Fibroblast of the conjunctiva (primary cell): ENCODE data around the gene TATDN3.
"Not testable (repeated sequence)": the region's sequence is repeated elsewhere in the genome, so short reads cannot be mapped to it uniquely, and the experiment has no call there.

Experiments
- DNase-seq: peaks from one replicate; pipeline ENCODE4 v3.0.0-alpha.2; 2010; ENCODE audit warnings: low read depth

TATDN3 gene, protein sequence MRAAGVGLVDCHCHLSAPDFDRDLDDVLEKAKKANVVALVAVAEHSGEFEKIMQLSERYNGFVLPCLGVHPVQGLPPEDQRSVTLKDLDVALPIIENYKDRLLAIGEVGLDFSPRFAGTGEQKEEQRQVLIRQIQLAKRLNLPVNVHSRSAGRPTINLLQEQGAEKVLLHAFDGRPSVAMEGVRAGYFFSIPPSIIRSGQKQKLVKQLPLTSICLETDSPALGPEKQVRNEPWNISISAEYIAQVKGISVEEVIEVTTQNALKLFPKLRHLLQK

DNA sequence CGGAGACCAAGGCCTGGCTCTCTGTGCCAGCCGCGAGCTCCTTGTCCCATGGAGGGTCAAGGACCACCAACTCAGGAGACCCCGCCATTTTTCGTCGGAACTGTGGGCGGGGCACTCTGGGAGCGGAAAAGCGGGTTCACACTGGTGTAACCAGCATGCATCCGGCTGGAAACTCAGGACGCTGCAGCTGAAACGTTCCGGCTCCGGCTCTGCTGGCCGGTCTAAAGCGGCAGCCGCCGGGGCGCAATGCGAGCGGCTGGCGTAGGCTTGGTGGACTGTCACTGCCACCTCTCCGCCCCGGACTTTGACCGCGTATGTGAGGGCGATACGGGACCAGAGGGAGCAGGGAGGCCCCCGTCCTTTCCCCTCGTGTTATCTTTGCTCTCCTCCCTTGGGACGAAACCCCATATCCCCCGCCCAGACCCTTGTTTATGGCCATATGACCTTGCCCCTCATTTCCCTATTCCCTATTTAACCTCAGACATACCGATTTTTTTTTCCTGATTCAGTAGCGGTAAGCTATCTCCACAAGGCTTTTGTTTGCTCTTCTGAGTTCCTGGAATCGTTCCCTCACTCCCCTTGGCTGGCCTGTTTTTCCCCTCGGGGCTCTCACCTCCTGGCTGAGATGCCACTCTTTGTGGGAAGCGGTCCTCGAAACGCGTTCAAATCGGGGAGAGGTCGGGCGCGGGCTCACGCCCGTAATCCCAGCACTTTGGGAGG, at the start of gene TATDN3, which contains the start of gene NSL1:
TATDN3 (plus strand) TSS at position 219 of the 720 bp plus-strand sequence; CDS start at position 247, 28 bp downstream.
NSL1 (minus strand) TSS at position 102 of the 720 bp plus-strand sequence; CDS start at position 88, 14 bp downstream.
- peak; percentile 70 for DNase-seq

DNA sequence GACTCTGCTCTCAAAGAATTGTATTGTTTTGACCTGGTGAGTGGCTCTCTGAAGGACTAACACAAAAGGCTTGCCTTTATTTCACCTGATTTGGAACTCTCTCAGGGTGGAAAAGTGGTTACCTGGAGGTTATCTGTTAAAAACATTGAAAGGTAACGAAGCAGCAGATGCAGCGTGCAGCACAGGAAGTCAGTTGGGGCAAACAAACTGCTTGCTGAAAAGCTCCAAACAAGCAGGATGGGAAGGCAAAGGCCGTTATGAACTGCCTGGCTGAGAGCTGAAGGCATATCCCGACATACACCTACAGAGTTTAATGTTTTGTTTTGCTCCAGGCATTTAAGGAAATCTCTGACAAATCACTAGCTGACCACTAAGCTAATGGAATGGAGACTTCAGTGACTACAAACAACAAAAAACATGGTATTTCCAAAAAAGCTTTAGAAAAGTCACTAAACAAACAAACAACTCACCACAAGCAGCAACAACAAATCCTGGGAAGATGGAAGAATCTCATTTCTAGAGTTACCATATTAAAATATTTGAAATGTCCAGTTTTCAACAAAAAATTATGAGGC, 47.7 kb upstream of the TATDN3 start:
- no peak for DNase-seq

DNA sequence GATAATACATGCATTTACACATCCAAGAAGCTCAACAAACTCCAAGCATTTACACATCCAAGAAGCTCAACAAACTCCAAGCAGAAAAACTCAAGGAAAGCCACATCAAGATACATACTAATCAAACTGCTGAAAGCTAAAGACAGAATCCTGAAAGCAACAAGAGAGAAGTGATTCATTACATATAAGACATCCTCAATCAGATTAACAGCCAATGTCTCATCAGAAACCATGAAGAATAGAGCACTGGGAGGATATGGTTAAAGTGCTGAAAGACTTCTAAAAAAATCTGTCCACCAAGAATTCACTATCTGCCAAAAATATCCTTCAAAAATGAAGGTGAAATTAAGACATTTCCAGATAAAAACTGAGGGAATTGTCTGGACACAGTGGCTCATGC, 46.4 kb upstream of the TATDN3 start:
- no peak for DNase-seq

DNA sequence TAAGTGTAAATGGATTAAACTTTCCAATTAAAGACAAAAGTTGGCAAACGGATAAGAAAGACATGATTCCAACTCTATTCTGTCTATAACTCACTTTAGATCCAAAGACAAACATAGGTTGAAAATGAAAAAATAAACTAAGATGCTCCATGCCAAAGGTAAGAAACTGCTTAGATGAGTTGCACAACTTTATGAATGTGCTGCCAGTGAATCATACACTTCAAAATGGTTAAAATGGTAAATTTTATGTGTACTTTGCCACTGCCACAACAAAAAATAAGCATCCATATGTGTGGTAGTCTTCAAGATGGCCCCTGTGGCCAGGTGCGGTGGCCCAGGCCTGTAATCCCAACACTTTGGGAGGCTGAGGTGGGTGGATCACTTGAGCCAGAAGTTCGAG, 45.1 kb upstream of the TATDN3 start:
- no peak for DNase-seq

DNA sequence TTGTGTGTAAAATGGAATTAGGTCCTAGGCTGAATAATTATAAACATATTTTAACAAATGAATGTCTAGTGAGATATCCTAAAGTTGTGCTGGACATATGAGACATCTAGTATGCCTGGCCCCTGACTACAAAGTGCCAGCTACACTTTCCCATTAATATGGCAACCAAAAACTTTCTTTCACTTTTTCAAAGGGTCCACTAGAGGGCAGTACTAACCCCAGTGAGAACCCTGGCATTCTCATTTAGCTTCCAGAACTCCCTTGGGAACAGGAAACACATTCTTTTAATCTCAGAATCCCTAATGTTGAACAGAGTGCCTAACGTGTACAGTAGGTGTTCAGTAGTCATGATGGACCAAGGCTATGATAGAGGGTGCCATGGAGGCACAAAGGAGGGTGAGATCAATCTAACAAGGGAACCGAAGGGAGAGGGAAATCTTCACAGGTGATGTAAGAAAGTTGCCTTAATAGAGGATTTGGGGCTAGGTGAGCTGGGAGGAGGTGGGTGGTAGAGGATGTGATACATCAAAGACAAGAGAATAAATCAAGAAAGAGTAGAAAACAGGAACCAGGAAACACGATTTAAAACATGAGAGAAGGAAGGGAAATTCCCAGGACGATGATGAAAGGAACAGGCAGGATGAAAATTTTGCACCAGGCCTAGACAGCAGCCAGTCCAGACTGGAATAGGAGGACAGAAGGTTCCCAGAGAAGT, 41.7 kb upstream of the TATDN3 start:
- DNase-seq, result peak; percentile 64

DNA sequence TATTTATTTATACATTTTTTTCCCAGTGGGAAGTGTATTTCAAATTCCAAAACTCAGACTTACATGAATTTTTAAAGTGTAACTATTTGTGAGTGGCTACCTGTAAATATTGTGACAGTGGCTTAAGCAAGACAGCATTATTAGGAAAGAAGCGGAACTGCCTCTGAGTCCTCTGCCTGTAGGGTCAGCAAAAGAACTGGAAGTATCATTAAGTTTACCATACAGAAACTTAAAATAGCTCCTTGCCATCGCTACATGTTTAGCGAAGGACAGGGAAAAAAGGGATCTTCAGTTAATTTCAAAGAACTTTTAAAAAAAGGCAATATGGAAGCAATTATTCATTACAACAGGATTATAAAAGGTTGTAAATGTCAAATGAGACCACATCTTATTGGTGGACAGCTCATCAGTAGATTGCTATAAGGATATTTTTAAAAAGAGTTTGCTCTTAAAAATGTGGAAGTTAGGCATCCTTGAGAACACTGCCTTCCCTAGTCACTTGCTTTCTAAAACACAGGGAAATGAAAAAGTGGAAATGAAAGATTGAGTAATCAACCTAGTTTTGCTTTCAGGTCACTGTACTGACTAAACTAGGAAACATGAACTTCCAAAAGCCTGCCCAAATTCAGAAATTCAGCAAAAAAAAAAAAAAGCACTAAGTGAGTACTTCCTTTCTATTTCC, 39.3 kb upstream of the TATDN3 start:
- no peak for DNase-seq

DNA sequence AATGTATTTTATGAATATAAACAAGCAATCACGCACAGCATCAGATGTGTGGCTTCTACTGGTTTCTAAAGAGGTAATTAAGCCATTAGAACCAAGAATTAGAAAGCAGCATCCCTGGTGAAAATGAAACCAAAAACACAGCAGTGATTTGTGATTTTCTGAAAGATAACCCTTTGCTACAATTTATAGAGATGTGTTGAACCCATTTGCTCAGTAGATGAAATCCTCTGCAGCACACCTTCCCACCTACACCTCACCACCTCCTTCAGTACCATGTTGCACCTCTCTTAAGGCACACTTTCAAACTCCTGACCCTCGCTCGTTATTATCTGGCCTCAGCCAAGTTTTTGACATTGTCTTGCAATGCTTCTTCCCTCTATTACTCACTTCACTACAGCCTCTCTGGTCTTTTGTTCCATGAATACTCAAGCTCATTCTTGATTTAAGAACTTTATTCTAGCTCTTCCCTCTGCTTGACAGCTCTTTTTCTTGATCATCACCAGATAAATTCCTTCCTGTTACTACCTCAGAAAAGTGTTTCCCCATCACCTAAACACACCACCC, 38.7 kb upstream of the TATDN3 start:
- no peak for DNase-seq

DNA sequence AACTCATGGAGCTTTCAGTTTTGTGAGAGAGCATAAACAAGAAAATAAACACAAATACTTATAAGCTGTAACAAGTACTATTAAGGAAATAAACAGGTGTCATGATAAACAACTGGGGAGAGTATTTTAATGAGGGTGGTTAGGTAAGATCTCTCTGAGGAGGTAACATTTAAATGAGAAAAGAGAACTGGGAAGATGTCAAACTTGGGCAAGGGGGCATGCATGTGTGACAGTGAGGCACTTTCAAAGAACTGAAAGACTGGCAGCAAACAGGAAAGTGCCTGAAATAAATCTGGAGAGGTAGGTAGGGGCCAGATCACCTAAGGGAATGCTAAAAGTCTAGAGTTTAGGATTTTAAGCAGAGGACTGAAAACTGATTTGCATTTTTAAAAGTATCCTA, 37.9 kb upstream of the TATDN3 start:
- DNase-seq, result no peak

DNA sequence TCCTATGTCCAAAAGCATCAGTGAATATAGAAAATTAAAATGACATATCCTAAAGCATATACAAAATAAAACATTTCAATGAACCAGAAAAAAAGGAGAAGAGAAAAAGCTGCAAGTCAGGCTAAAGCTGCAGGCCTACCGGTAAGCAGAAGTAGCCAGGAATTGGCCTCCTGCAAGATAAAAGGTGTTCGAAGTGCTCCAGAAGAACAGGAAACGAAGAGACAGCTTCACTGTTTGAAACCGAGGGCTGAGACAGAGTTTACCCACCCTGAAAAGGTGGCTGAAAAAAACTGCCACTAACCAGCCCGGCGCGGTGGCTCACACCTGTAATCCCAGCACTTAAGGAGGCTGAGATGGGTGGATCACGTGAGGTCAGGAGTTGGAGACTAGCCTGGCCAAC, 37.5 kb upstream of the TATDN3 start:
- DNase-seq, result no peak

DNA sequence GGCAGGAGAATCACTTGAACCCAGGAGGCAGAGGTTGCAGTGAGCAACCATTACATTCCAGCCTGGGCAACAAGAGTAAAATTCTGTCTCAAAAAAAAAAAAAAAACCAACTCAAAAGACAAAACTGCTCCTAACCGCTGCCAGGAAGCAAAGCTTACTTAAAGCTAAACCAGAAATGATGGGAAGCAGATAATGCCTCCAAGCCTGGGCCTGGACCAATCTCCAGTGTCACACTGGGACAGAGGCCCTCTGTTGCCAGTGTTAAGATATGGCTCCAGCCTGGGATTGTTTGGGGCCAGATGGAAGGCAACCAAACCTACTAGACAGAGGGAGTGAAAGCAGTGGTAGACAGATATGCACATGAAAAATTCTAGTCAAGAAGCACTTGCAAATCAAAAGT, 37.0 kb upstream of the TATDN3 start:
- no peak for DNase-seq

DNA sequence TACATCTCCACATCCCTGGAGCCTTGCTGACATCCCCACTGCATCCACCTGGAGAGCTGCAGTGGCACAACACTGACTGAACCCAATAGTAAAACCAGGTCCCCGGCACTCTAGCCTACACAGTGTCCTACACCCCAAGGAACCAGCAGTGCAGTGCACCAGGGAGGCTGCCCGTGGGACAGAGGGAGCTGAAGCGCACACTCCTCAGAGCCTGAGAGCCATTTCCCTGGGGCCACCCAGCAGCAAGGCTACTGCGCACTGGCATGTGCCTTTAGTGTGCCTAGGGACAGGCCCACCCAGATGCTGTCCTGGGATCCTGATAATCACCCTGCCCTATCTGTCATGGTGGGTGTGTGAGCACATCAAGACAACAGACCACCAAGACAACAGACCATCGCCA, 32.0 kb upstream of the TATDN3 start:
- DNase-seq, result no peak

DNA sequence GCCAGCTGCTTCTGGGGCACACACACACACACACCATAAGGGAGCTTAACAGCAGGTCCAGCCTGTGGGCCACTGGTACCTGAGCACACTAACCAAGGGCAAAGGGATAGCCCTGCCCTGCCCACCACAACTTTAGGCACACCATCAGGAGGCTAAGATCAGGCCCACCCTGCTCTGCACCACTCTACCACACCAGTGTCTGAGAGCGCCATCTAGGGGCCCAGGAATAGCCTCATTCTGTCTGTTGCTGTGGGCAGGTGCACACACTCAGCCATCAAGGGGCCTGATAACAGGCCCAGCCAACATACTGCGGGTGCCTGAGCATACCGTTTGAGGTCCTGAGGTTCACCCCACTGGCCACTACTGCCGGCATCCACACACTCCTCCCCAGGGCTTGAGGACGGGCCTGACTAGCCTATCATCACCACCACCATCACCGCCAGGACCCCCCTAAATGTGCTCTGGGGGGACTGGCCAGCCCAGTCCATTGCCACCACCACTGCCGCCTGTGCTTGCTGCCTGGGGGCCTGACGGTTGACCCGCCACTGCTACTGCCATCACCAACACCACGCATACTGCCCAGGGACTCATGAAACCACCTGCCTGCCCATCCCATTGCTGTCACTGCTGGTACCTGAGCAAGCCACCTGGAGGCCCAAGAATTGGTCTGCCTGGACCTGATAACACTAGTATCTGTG, 31.4 kb upstream of the TATDN3 start:
- no peak for DNase-seq

DNA sequence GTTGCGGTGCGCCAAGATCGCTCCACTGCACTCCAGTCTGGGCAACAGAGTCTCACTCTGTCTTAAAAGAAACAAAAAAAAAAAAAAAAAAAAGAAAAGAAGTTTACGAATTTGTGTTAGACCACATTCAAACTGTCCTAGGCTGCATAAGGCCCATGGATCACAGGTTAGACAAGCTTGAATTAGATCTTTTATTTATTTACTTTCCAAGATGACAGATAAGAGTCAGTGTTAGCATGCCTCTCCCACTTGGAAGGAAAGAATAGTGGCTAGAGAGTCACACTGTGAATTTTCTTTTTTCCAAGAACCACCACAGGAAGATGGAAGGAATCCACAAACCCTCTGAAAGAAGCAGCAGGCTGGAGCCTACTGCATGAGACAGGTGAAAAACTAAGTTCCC, 29.5 kb upstream of the TATDN3 start:
- no peak for DNase-seq

DNA sequence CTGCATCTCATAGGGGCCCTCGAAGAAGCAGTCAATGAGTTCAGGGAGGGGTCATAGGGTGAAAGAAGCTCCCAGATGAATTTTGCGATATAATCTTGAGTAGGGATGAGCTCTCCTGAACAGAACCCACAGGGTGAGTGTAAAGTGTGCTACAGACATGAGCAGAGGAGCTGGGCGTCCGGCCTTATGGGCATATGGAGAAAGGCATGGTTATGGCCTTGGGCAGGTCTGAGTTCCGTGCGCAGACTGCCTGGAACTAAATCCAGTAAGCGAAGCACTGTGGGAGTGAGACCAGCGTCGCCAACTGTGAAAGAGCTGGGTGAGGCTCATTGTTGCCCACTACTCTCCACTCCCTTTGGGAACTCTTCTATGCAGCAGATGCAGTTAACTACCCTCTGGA, 28.9 kb upstream of the TATDN3 start:
- no peak for DNase-seq

DNA sequence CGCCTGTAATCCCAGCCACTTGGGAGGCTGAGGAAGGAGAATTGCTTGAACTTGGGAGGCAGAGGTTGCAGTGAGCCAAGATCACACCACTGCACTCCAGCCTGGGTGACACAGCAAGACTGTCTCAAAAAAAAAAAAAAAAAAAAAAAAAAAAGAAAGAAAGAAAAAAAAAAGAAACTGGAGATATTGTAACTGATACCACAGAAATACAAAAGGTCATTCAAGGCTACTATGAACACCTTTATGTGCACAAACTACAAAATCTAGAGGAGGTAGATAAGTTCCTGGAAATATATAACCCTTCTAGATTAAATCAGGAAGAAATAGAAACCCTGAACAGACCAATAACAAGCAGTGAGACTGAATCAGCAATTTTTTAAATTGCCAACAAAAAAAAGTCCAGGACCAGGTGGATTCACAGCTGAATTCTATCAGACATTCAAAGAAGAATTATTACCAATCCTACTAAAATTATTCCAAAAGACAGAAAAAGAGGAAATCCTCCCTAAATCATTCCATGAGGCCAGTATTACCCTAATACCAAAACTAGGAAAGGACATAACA, 26.9 kb upstream of the TATDN3 start:
- DNase-seq, result not testable (repeated sequence)

DNA sequence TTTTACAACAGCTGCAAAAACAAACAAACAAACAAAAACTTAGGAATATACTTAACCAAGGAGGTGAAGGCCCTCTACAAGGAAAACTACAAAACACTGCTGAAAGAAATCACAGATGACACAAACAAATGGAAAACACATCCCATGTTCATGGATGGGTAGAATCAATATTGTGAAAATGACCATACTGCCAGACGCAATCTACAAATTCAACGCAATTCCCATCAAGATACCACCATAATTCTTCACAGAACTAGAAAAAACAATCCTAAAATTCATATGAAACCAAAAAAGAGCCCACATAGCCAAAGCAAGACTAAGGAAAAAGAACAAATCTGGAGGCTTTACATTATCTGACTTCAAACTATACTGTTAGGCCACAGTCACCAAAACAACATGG, 24.9 kb upstream of the TATDN3 start:
- not testable (repeated sequence) for DNase-seq

DNA sequence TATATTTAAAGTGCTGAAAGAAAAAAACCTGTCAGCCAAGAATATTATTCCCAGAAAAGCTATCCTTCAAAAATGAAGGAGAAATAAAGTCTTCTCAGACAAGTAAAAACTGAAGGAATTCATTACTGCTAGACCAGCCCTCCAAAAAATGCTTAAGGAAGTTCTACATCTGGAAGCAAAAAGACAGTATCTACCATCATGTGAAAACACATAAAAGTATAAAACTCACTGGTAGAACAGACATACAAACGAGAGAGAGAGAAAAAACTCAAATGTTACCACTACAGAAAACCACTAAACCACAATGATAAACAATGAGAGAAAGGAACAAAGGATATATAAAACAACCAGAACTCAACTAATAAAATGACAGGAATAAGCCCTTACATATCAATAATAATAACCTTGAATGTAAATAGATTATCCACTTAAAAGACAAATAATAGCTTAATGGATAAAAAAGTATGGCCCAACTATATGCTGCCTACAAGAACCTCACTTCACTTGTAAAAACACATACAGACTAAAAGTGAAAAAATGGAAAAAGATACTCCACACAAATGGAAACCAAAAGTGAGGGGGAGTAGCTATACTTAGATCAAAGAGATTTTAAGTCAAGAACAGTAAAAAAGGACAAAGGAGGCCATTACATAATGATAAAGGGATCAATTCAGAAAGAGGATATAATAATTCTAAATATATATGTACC, 22.1 kb upstream of the TATDN3 start:
- DNase-seq, result no peak

DNA sequence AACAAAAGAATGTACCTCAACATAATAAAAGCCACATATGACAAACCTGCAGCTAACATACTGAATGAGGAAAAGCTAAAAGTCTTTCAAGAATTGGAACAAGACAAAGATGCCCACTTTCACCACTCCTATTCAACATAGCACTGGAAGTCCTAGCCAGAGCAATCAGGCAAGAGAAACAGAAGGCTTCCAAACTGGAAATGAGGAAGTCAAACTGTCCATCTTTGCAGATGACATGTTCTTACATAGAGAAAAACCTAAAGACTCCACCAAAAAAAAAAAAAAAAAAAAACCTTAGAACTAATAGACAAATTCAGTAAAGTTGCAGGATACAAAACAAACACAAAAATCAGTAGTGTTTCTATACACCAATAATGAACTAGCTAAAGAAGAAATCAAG, 20.4 kb upstream of the TATDN3 start:
- DNase-seq, result no peak

DNA sequence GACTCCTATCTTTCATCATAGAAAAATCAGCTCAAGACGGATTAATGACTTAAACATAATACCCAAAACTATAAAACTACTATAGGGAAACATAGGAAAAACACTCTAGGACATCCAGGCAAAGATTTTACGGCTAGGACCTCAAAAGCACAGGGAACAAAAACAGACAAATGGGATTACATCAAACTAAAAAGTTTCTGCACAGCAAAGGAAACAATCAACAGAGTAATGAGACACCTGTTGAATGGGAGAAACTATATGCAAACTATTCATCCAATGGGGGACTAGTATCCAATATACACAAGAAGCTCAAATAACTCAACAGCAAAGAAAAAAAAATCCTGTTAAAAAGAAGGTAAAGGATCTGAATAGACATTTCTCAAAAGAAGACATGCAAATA, 18.7 kb upstream of the TATDN3 start:
- no peak for DNase-seq

DNA sequence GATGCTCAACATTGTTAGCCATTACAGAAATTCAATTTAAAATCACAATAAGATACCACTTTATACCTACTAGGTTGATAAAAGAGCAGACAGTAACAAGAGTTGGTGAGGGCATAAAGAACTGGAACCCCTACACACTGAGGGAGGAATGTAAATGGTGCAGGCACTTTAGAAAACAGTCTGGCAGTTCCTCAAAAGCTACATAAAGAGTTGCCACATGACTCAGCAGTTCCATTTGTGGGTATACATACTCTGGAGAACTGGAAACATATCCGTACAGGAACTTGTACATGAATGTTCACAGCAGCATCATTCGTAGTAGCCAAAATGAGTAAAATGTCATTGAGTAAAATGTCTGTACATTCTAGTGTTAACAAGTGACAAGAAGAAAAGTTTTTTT, 17.1 kb upstream of the TATDN3 start:
- DNase-seq, result no peak
